Ovary (tissue), 3 donors: ENCODE measurements around the gene MAD1L1.

Source experiments
- EP300 ChIP-seq: sonication (generic); formaldehyde crosslinking; IDR thresholded peaks from one replicate; pipeline ENCODE4 v1.6.1; 2017; ENCODE audit warnings: antibody characterized with exemption
- TF ChIP-seq, protein P1 (sequence below), 3 donors: fragments of 450-650 bp in 2 of 3; fragments of 200-600 bp in 1 of 3; IDR thresholded peaks; one replicate each; pipeline versions ENCODE4 v1.5.1 to v1.8.0; 2016 to 2022; ENCODE audit warnings: antibody characterized with exemption in 3 of 3, mild to moderate bottlenecking in 1 of 3
- donor health status: DM: no; HTN: no; CAD: no.

DNA sequence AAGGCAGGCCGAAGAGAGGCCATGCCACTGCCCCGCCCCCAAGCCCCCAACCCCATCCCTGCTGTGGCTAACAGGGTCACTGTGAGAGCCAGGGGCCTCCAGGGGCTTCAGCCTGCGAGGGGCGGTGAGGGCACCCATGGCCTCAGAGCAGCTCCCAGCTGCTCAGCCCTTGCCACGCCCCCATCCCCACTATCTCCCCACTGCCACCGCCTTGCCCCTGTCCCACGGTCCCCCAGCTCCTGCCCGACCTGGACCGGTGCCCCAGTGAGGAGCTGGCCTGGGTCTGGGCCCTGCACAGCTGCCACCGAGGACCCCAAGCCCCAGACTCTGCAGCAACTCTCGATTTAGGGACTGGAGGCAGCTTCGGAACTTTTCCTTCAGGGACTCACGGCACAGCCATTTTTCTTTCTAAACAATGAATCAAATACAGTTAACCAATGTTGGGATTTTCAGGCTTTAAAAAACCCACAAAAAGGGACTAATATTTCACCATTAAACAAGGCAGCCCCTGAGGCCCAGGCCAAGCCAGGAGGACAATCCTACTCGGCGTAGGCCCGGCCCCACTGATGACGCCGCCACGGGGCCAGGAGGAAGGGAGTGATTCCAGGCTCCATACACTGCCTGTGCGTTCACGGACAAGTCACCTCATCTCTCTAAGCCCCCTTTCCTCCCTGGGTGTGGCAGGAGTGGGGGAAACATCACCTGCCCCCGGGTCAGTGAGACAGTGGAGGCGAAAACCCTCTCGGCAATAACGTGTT lies 325.6 kb downstream of the MAD1L1 start:
- TF ChIP-seq, protein P1, sequence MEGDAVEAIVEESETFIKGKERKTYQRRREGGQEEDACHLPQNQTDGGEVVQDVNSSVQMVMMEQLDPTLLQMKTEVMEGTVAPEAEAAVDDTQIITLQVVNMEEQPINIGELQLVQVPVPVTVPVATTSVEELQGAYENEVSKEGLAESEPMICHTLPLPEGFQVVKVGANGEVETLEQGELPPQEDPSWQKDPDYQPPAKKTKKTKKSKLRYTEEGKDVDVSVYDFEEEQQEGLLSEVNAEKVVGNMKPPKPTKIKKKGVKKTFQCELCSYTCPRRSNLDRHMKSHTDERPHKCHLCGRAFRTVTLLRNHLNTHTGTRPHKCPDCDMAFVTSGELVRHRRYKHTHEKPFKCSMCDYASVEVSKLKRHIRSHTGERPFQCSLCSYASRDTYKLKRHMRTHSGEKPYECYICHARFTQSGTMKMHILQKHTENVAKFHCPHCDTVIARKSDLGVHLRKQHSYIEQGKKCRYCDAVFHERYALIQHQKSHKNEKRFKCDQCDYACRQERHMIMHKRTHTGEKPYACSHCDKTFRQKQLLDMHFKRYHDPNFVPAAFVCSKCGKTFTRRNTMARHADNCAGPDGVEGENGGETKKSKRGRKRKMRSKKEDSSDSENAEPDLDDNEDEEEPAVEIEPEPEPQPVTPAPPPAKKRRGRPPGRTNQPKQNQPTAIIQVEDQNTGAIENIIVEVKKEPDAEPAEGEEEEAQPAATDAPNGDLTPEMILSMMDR (IDR thresholded peaks at IDR 0.05), result no peak
- no peak for TF ChIP-seq EP300
